HTR-8/SVneo (cell line): ENCODE data around the gene GJB2.
"Not testable (repeated sequence)": the region's sequence is repeated elsewhere in the genome, so short reads cannot be mapped to it uniquely, and the experiment has no call there.

Experiments
- DNase-seq: peaks from one replicate; pipeline ENCODE4 v3.0.0; 2011; ENCODE audit warnings: low spot score, mixed read lengths; ENCODE audit not compliant: insufficient read length
- FAIRE-seq: peaks from 2 replicates; lab custom pipeline; 2011; peaks lifted over from hg19 to GRCh38; lab: Jason Lieb, UNC

Gene GJB2

GRCh38 chr13:20173116-20173746, 19.5 kb downstream of the GJB2 start:
- FAIRE-seq (no peak), DNase-seq (no peak)

- FAIRE-seq (no peak), DNase-seq (no peak)
These were observed 21.4 kb downstream of the GJB2 start for GRCh38 chr13:20171364-20171763.

- DNase-seq (no peak), FAIRE-seq (no peak)
These were observed 21.8 kb downstream of the GJB2 start for GRCh38 chr13:20170921-20171320.

GRCh38 chr13:20168396-20168795, 24.3 kb downstream of the GJB2 start:
- DNase-seq = no peak
- no peak for FAIRE-seq

- DNase-seq (no peak), FAIRE-seq (no peak)
These were observed 27.1 kb downstream of the GJB2 start for GRCh38 chr13:20165417-20166257.

- DNase-seq (no peak), FAIRE-seq (no peak)
These were observed 30.8 kb downstream of the GJB2 start for GRCh38 chr13:20161951-20162300.

GRCh38 chr13:20161275-20161950, 31.3 kb downstream of the GJB2 start:
- FAIRE-seq = no peak
- DNase-seq = no peak

- DNase-seq (no peak), FAIRE-seq (no peak)
These were observed 32.1 kb downstream of the GJB2 start, which contains the start of gene GJA3 for GRCh38 chr13:20160306-20161274. GJA3 (minus strand) TSS chr13:20161052; CDS start chr13:20143288, 17,764 bp downstream.

GRCh38 chr13:20159646-20160305, 33.0 kb downstream of the GJB2 start:
- FAIRE-seq (no peak), DNase-seq (no peak)

- no peak for DNase-seq
- FAIRE-seq = no peak
These were observed 35.5 kb downstream of the GJB2 start for GRCh38 chr13:20157151-20157796.

GRCh38 chr13:20156702-20157101, 36.0 kb downstream of the GJB2 start:
- FAIRE-seq (no peak), DNase-seq (no peak)

- FAIRE-seq, DNase-seq: not testable (repeated sequence)
These were observed 39.4 kb downstream of the GJB2 start for GRCh38 chr13:20153290-20153689.

GRCh38 chr13:20151612-20152011, 41.1 kb downstream of the GJB2 start:
- DNase-seq (no peak), FAIRE-seq (no peak)

- FAIRE-seq (no peak), DNase-seq (no peak)
These were observed 41.7 kb downstream of the GJB2 start for GRCh38 chr13:20151016-20151415.

GRCh38 chr13:20150561-20150960, 42.2 kb downstream of the GJB2 start:
- DNase-seq = no peak
- FAIRE-seq = no peak

- no peak for FAIRE-seq
- no peak for DNase-seq
These were observed 43.0 kb downstream of the GJB2 start for GRCh38 chr13:20149762-20150161.

- no peak for DNase-seq
- no peak for FAIRE-seq
These were observed 44.1 kb downstream of the GJB2 start for GRCh38 chr13:20148501-20149183.

GRCh38 chr13:20146381-20146780, 46.4 kb downstream of the GJB2 start:
- FAIRE-seq (no peak), DNase-seq (no peak)
